ENCODE results near the gene CEP70.
"Not testable (repeated sequence)": the region's sequence is repeated elsewhere in the genome, so short reads cannot be mapped to it uniquely, and the experiment has no call there.

Gene CEP70

DNA sequence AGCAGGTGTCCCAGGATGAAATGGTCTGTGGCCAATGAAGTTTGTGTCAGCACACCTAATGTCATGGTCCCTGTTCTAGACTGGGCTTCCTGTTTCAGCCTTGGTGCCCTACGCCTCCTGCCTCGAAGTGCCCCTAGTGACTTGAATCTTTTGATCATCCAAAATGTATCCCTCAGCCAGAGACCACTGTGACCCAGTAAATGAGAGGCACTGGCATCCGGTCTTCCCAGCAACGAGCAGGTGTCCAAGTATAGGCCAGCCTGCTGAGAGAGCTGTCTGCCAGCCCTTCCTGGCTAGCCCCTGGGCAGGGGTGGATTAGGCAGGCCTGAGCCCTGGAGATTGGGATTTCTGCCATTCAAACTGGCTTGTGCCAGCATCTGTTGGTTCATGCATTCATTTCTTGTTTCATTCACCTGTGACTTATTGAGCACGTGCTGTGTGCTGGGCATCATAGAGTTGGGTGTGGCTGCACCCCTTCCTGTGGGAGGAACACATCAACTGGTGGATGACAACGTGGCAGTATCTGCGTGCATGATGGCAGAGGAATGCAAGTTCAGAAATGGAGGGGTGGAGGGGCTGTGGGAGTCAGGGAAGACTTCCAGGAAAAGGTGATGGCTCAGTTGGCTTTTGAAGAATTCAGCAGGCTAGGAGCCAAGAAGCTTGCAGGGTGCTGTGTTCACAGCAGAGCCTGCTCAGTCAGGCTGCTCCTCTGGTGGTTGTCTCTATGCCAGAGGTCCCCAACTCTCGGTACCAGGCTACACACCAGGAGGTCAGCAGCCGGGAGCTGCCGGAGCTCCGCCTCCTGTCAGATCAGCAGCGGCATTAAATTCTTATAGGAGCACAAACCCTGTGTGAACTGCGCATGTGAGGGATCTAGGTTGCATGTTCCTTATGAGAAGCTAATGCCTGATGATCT, 138.0 kb downstream of the CEP70 start:
- no peak for DNase-seq (ENCODE audit: extremely low read depth in 1 of 2, low read depth in 1 of 2)

DNA sequence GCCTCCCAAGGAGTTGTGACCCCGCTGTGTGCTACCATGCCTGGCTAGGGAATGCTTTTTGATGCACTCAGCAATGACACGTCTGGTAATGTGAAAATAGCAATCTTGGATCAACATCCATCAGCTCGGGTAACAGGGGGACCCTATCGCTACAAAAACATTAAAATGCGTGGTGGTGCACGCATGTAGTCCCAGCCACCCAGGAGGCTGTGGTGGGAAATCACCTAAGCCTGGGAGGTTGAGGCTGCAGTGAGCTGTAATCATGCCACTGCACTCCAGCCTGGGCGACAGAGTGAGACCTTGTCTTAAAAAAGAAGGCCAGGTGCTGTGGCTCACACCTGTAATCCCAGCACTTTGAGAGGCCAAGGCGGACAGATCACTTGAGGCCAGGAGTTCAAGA, 140.1 kb downstream of the CEP70 start:
- DNase-seq (ENCODE audit: extremely low read depth in 1 of 2, low read depth in 1 of 2), result not testable (repeated sequence)

DNA sequence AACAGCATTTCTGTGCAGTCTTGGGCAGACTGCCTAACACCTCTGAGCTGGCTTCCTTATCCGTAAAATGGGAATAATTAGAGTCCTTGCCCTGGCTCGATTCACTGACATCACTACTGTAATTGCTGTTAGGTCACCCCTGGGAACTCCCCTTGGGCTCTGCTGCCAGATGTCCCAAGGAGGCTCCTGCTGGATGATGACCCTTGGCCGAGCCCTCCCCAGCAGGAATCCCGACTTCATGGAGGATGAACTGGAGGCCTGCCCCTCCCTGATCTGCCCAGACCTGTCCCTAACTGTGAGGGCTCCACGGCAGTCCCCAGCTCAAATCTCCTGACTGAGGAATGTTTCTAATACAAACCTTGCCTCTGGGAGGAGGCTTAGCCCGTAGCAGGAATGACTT, 141.6 kb downstream of the CEP70 start:
- DNase-seq (ENCODE audit: extremely low read depth in 1 of 2, low read depth in 1 of 2), result no peak

DNA sequence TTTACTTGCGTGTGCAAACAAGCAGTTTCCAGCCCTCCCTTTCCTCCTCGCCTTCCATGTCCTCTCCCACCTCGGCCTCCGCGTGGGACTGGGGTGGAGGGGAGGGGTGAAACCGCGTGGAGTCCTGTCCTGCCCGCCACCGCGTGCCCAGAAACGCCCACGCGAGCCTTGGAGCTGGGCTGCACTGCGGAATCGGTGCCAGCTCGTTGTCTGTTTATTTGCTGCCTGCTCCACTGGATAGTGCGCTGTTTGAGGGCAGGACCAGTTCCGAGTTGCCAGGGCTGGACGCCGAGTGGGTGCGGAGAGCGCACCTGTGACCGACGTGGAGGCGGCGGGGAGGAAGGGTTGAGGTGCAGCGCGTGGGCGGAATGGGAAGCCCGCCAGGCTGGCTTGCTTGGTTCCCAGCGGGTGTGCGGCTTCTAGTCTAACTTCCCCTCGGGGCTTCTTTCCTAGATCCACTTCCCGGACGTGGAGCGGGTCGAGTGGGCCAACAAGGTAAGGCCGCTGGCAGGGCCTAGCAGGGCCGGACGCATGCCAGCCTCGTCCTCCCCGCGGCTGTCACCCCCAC, 142.4 kb downstream of the CEP70 start:
- no peak for DNase-seq (ENCODE audit: extremely low read depth in 1 of 2, low read depth in 1 of 2)

DNA sequence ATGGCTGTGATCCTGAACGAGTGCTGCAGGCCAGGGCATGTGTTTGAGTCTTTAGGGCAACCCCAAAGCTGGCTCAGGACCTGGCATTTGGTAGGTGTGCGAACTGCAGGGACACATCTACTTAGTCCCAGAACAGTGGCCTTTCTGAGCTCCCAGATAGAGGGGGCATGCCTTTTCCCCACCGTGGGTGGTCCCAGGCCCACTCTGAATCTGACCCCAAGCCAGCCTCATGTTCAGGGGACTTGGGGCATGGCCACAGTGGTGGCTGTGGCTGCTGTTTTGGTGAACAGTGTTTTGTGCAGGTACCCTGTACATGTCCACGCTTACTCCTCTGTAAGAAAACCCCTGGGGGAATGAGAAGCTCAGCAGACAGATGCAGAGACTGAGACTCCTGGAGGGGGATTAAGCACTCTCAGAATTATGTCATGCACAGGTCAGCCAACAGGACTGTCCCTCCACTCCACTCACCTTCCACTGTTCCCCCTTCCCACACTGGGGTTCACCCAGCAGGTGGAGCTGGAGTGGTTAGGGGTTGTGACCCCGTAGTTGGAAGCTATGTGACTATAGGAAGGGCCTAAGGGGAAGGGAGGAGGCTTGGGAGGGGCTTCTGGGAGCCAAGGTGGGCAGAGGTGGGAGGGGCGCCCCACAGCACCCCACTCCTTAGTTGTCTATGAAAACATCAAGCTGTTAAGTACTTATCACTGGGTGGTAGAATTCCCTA, 143.2 kb downstream of the CEP70 start:
- DNase-seq (ENCODE audit: extremely low read depth in 1 of 2, low read depth in 1 of 2), result no peak

DNA sequence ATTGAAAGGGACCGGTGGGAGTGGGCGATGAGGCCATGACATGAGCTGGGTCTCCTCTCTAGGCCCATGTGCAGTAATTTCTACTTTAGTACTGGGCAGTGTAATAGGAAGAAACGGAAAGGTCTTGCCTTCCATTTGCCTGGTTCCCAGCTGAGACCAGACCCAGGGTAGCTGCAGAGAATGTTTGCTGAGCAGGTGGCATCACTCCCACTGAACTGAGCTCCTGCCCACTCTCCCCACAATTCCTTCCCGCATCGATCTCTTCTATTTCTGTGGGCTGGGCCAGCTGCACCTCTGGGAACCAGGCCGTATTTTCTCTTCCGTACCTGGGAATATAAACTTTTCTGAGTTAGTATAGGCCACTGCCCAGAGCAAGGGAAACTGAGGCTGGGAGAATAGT, 143.9 kb downstream of the CEP70 start:
- no peak for DNase-seq (ENCODE audit: extremely low read depth in 1 of 2, low read depth in 1 of 2)

DNA sequence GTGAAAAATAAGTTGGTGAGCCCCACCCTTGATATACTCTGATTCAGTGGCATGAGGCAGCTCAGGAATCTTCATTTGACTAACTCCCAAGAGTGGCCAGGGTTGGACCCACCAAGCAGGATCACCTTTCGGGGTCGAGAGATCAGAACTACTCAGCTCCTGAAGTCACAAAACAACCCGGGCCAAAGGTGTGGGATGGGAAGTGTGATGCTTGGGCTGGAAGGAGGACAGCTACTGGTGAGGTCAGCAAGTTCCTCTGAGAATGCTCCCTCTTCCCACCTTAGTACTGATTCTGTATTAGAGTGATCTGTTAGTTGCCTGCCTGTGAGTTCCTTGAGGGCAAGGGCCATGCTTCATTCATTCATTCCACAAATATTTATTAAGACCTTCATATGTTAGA, 144.6 kb downstream of the CEP70 start:
- DNase-seq (ENCODE audit: extremely low read depth in 1 of 2, low read depth in 1 of 2), result no peak

DNA sequence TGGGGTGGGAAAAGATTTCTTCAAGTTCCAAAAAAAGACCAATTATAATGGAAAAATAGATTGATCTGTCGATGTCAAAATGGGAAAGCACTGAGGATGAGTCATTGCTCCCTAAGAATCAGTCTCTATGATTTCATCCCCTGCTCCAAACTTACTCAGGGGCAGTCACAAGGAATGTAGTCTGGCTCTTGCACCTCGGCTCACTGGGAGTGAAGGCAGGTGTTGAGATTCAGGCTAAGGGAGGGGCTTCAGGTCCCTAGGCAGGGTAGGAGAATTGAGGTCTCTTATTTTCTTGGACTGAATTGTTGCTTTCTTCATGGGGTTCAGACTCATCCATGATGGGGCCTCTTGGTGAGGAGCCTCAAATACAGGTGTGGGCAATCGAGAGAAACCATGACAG, 145.4 kb downstream of the CEP70 start:
- no peak for DNase-seq (ENCODE audit: extremely low read depth in 1 of 2, low read depth in 1 of 2)

DNA sequence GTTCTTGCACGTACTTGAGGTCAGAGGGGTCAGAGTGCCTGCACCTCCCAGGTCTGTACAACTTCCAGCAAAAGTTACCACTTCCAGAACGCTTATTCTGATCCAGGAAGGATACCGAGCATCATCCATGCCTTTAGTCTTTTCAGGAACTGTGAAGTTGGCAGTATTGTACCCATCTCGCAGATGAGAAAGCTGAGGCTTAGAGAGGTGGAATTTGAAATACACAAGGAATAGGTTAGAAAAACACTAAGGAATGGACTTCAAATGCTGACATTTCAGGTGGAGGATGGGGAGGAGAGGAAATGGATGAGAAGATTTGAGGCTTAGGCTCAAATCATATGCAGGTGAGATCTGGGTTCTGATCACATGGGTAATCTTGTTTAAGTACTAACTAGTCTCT, 148.4 kb downstream of the CEP70 start:
- DNase-seq (ENCODE audit: extremely low read depth in 1 of 2, low read depth in 1 of 2), result no peak

DNA sequence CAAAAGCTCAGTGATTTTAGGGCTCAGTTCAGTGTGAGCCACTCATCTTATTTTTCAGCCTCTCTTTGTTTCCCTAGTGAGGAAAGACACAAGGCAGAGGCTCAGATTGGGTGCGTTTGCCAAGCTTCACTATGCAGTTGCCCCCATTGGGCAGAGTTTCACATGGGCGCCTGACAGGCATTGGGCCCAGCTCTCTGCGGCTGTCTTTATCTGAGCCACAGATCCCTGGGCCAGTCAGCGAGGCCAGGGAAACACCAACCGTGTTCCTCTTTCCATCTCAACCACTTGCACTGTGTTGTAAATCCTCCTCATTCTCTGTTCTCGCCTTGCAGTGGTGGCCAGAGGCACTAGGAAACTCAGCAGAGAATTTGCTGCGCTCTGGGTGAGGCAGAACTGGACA, 148.8 kb downstream of the CEP70 start:
- DNase-seq (ENCODE audit: extremely low read depth in 1 of 2, low read depth in 1 of 2), result no peak
